Heart right ventricle (tissue), 16 donors: ENCODE data around the gene CMIP. TPM values are rescaled to one million over a fixed set of nuclear protein-coding genes. Genes with fewer than 3 reads are reported as not detected.

ENCODE experiments used
- ATAC-seq, 8 donors: fragments of 200-7000 bp; cut with Tn5 transposase; one replicate each; pipeline ENCODE4 v1.9.1; 2020; ENCODE audit warnings: mild to moderate bottlenecking in 8 of 8, moderate library complexity in 8 of 8, moderate number of reproducible peaks in 1 of 8
- DNase-seq, 2 donors: peaks; one replicate each; pipeline ENCODE4 v3.0.0-alpha.2; 2020
- H3K27ac ChIP-seq, 10 donors: fragments of 200-600 bp; sonication (generic) in 2 of 10; one replicate each; pipeline versions ENCODE4 v1.5.0 to v1.8.0; 2020 to 2022; ENCODE audit warnings: mild to moderate bottlenecking in 3 of 10
- H3K27me3 ChIP-seq, 7 donors: fragments of 200-600 bp; one replicate each; pipeline ENCODE4 v1.8.0; 2021 to 2022; ENCODE audit warnings: mild to moderate bottlenecking in 2 of 7
- H3K36me3 ChIP-seq, 9 donors: fragments of 200-600 bp; sonication (generic) in 1 of 9; one replicate each; pipeline versions ENCODE4 v1.5.0 to v1.8.0; 2020 to 2022; ENCODE audit warnings: mild to moderate bottlenecking in 2 of 9
- H3K4me1 ChIP-seq, 9 donors: fragments of 200-600 bp; sonication (generic) in 1 of 9; one replicate each; pipeline versions ENCODE4 v1.5.0 to v1.8.0; 2020 to 2022; ENCODE audit warnings: mild to moderate bottlenecking in 4 of 9
- H3K4me3 ChIP-seq, 10 donors: fragments of 200-600 bp; sonication (generic) in 2 of 10; one replicate each; pipeline versions ENCODE4 v1.5.0 to v1.8.0; 2020 to 2022; ENCODE audit warnings: mild to moderate bottlenecking in 7 of 10, moderate library complexity in 2 of 10
- H3K9me3 ChIP-seq, 11 donors: fragments of 200-600 bp in 10 of 11; sonication (generic) in 2 of 11; one replicate each; pipeline versions ENCODE4 v1.5.0 to v1.8.0; 2013 to 2022; ENCODE audit warnings: mild to moderate bottlenecking in 2 of 11, control low read depth in 1 of 11, moderate library complexity in 1 of 11
- CTCF ChIP-seq, 9 donors: fragments of 200-600 bp; sonication (generic) in 2 of 9; IDR thresholded peaks; one replicate each; pipeline versions ENCODE4 v1.5.0 to v1.8.0; 2021 to 2022; ENCODE audit warnings: antibody characterized with exemption in 9 of 9, mild to moderate bottlenecking in 5 of 9, moderate library complexity in 1 of 9
- WGBS, 2 donors: extraction: QIAGEN DNeasy Blood & Tissue Kit; methylation state at CpG; one replicate each; pipeline ENCODE4 v1.1.7; 2013; ENCODE audit warnings: inconsistent platforms in 1 of 2; 5-methylcytosine and 5-hydroxymethylcytosine counted together
- intact Hi-C, 10 donors: fragments of 100-400 bp; cut with DNase I; formaldehyde crosslinking; loops; one replicate each; pipeline versions ENCODE4 v1.11.1 to v1.14.2; 2022
- polyA plus RNA-seq, 2 donors: library from polyadenylated mRNA; stranded (reverse); fragments of 200-250 nt; gene quantifications; one replicate each; pipeline ENCODE4 v1.2.3, GENCODE V29; 2013
- total RNA-seq, 10 donors: library from RNA; stranded (reverse); fragmentation: NEBNext Ultra II Directional in 3 of 10; extraction: Animal tissue kit (Norgen Biotek cat#: 25700) in 3 of 10; gene quantifications; one replicate each; pipeline versions ENCODE4 v1.2.1 to v1.2.4, GENCODE V29; 2021 to 2023
- donor health status: Arrhythmogenic right ventricular cardiomyopathy.
- donor health status: ischemic (EF 13 %, LVEDD 7.1; RV severe dilation, severe dysfunction).
- donor health status: healthy with polysubstance abuse.
- donor health status: DM: no; HTN: yes; CAD: no.
- donor health status: DM: no; HTN: no; CAD: no.
- donor health status: ischemic (EF 25% LVEDD 6.9; RV normal size, moderate dysfunction).
- donor health status: ischemic (EF 25% LVEDD 5.7; RV mildly dilated, moderate dysfunction).
- donor health status: healthy.
- donor health status: DM: yes; HTN: yes; CAD: no.
- donor health status: Ischemic cardiomyopathy.
- donor health status: ischemic (EF 35%, LVEDD 5.7; RV mildly dilated, moderate dysfunction).
- donor health status: nonischemic (EF 11% LVEDD 7.7; RV severe dilation, severe dysfunction).
- donor health status: DM: yes; HTN: yes; CAD: no.
- donor health status: PGD.
- donor health status: ischemic (EF 29% LVEDD 5.4; RV normal size, mild dysfunction).
- donor health status: nonischemic (EF 23%, LVEDD 6.1; RV moderate dilation, normal function).

The CMIP gene
- total and polyA plus RNA-seq, 12 donors, result 5.4 to 32.8 (median 13.0) TPM

DNA sequence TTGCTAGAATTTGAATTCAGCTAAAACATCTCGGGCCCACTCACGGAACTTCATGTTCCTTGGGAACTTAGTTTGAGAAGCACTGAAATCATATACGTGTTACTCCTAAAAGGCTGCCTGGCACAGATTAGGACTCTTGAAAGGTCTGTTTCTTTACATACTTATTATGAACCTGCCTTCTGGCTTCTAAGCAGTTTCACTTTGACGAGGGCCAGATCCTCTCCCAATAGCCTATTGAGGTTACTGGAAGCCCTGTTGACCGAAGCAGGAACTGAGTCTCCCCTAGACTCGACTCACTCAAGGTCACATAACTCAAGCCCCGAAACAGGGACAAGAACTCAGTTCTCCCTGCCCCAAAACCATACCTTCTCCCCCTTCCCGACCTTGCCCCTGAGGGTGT, 212.6 kb downstream of the CMIP start:
- Histone ChIP-seq H3K27ac (peak overlapping the region in 1 of 10 donors; percentile 26), H3K4me1 (peaks cover 0 to 20% (median 0%) of the 10 kb centered on the region in 9 donors), H3K36me3 (peaks cover 0 to 92% (median 4%) of the 10 kb centered on the region in 9 donors), H3K27me3 (no peaks in the 10 kb centered on the region), H3K9me3 (no peaks in the 10 kb centered on the region), H3K4me3 (no peak overlapping the region)
- 86% methylated on average over 8 of the region's 8 CpGs for WGBS, 2 donors
- DNase-seq, result no peak
- intact Hi-C loops, result no loop called here
- TF ChIP-seq CTCF (IDR thresholded peaks at IDR 0.05), result no peak
- ATAC-seq, result no peak

- Histone ChIP-seq H3K27me3 (no peaks in the 10 kb centered on the region), H3K4me1 (peaks cover 0 to 15% (median 0%) of the 10 kb centered on the region in 9 donors), H3K4me3 (no peak overlapping the region), H3K9me3 (no peaks in the 10 kb centered on the region), H3K36me3 (peaks cover 0 to 92% (median 4%) of the 10 kb centered on the region in 9 donors), H3K27ac (no peak overlapping the region)
- WGBS, 2 donors, result 87 to 94% methylated on average over 13 of the region's 13 CpGs
- DNase-seq (no peak), ATAC-seq (no peak)
- no peak for TF ChIP-seq CTCF (IDR thresholded peaks at IDR 0.05)
- intact Hi-C loops, result no loop called here
Observed at GRCh38 chr16:81657781-81658180, 213.2 kb downstream of the CMIP start.

DNA sequence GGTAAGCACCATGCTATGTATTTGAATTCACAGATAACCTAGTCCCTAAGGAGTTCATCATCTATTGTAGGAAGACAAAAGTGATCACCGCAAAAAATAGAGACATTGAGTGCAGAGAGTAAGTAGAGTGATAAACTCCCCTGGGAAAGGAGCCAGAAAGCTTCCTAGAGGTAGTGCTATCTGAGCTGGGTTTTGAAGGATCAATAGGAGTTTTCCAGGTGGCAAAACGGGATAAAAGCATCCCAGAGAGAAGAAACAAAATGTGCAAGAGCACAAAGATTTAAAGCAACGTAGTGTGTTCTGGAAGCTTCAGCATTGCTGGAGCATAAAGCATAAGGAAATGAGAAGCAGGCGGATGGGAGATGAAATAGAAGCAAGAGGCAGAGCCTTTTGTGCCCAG, 213.8 kb downstream of the CMIP start:
- H3K4me1 ChIP-seq, result peaks cover 0 to 12% (median 0%) of the 10 kb centered on the region in 9 donors
- TF ChIP-seq CTCF (IDR thresholded peaks at IDR 0.05), result no peak
- H3K9me3 ChIP-seq, result no peaks in the 10 kb centered on the region
- intact Hi-C loops, result no loop called here
- WGBS, 2 donors, result 94 to 96% methylated on average over 4 of the region's 4 CpGs
- H3K36me3 ChIP-seq, result peaks cover 0 to 92% (median 4%) of the 10 kb centered on the region in 9 donors
- H3K4me3 ChIP-seq, result no peak overlapping the region
- ATAC-seq (no peak), DNase-seq (no peak)
- no peak overlapping the region for H3K27ac ChIP-seq
- H3K27me3 ChIP-seq, result no peaks in the 10 kb centered on the region

DNA sequence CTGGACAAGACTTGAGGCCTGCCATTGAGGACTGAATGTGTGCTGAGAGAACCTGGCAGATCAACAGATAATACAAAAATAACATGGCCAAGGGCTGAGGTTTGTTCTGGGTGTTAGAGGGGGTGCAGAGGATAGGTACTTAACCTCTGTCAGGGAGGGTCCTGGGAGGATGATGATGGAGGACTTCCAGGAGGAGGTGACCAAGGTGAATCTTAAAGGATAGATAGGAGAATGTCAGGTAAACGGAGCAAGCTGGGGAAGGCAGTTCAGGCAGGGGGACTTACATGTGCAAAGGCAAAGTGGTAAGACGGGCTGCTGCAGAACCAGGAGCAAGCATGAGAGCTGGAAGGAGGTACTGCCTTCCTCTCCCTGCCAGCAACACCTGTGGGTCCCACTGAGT, 214.6 kb downstream of the CMIP start:
- Histone ChIP-seq H3K4me3 (no peak overlapping the region), H3K36me3 (peaks cover 0 to 92% (median 4%) of the 10 kb centered on the region in 9 donors), H3K27ac (no peak overlapping the region), H3K9me3 (no peaks in the 10 kb centered on the region), H3K4me1 (peaks cover 0 to 8% (median 0%) of the 10 kb centered on the region in 9 donors), H3K27me3 (no peaks in the 10 kb centered on the region)
- ATAC-seq, result no peak
- intact Hi-C loops, result no loop called here
- no peak for TF ChIP-seq CTCF (IDR thresholded peaks at IDR 0.05)
- DNase-seq, result no peak
- 97 to 100% methylated on average over 2 of the region's 2 CpGs for WGBS, 2 donors
